Stimulated activated CD8-positive, alpha-beta memory T cell treated with anti-CD3 and anti-CD28 coated beads, Interleukin-7, amount 100 ng/mL, for 1 hour (primary cell): ENCODE data around the gene KRT13.

Experiments
- DNase-seq, 2 donors: peaks; one replicate each; pipeline ENCODE4 v3.0.0-alpha.2; 2020; ENCODE audit warnings: low read depth in 2 of 2

Gene KRT13

DNA sequence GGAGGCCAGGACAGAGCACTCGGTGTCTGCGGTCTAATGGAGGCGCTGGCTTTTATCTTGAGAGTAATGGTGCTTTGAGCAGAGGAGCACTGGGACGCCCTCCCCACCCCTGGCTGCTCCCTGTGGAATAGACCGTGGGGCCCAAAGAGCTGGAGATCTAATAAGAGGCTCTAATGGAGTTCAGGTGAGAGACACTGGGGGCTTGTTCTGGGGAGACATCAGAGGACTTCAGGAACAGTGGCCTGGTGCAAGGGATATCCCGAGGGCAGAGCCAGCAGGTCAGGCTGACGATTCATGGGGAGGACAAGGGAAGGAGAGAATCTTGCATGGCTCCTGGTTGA lies 32.2 kb upstream of the KRT13 start:
- no peak for DNase-seq

DNA sequence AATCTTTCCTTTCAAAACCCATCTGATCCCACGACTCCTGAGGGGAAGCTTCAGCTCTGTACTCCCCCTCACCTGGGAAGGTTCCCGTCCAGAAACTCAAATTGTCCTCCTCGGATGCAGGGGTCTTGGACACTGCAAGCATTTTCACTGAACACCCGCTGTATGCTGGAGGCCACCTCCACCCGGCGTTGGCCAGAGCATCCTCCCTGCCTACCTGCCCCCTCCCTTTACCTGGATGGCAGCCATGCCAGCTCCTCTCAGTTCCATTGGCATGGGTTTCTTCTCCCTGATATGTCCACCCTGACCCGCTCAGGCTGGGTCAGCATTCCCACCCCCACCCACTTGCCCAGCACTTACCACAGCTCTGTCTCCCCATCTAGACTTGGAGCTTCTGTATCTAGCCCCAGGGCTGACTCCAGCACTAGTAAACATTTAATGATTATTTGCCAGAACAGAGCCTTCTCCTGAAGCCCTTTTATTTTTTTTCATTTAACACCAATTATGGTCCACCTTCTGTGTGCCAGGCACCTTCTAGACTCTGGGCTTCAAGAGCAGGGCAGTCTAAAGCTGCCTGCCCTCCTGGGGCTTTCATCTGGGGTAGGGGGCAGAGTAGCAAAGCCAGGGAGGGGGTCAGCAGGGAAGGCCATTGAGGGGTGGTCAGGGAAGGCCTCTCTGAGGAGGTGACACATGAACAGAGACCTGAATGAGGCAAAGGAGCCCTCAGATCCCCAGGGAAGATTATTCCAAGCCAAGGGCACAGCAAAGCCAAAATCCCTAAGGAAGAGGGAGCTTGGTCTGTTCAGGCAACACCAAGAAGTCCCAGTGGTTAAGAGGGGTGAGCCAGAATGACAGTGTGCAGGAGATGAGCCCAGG lies 31.6 kb upstream of the KRT13 start:
- DNase-seq: no peak

DNA sequence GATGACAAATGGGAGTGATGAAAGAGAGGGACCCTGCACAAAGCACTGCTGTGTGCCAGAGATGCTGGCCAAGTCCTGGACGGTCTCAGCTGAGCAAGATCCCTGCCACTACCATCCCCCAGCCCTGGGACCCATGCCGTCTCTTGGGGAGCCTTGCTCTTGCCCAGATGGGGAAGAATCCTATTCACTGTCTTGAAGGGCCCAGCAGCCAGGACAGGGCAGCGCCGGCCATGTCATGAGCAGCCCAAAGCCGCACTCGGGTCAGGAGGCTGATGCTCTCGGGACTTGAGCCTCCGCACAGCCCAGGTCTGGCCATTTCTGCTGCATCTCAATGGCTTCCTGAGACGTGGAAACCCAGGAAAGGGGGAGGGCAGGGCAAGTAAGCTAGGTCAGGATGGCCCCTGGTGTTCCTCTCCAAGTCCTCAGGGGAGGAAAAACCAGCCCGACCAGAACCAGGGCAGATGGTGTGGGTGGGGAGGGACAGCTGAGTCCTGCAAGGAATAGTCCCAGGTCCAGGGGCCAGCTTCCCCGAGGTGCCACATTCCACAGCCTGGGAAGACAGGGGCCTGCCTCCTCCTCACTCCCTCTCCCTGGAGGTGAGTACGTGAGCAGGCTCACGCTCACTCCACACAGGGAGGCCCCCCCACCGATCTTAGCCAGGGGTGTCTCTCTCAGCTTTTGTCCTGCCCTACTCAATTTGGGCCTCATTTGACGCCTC lies 30.5 kb upstream of the KRT13 start:
- DNase-seq: no peak

DNA sequence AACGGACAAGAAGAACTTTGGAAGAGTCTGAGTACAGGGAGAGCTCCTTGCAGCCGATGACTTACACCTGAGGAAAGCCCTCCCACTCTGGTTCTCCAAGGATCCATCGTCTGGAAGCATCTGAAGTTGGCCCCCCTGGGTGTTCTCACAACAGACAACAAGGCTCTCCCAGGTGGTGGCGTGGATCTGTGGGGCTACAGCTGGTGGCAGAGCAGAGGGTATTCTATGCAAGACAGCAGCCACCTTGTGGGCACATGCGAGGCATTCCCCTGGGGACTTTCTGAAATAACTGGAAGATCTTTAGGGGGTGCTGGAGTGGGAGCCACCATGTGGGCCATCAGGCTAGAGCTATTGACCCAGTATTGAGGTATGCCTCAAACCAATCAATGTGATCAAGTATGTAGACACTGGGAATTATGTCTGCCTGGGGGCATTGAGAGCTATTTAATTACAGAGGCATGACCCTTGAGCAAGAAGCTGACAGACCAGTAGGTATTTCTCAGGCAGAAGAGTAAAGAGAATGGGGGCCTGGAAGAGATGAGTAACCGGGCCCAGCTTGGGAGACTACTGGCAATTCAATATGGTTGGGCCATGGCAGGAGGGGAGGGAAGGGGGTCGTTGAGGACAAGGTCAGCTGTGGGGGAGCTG lies 29.6 kb upstream of the KRT13 start:
- DNase-seq: no peak

DNA sequence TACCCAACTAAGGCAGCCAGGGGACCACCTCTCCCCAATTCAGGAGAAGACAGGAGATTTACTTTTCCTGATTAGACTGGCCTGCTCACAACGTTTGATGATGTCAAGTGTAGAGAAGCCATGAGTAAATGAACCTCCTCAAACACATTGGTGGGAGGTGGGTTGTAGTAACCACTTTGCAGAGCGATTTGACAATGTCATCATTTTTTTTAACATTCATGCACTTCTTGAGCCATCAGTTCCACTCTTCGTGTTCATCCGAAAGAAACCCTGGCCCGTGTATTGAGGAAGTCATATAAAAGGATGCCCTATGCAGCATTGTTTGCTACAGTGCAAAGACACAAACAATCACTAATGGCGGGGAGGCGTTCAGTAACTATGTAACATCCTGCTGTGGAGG lies 28.2 kb upstream of the KRT13 start:
- DNase-seq: no peak

DNA sequence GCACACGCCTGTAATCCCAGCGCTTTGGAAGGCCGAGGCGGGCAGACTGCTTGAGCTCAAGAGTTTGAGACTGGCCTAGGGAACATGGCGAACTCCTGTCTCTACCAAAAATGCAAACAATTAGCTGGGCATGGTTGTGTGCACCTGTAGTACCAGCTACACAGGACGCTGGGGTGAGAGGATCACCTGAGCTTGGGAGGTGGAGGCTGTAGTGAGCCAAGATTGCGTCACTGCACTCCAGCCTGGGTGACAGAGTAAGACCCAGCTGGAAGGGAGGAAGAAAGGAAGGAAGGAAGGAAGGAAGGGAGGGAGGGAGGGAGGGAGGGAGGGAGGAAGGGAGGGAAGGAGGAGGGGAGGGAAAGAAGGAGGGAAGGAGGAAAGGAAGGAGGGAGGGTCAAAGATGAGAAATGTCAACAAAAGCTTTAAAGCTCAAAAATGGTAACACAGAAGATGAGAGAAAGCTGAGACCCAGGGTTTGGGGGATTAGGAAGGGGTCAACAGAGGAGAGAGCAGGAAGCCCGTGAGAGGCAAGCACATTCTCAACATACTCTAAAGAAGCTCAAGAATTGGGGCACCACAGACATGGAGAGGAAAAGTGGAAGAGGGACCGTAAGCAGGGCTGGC lies 27.6 kb upstream of the KRT13 start:
- DNase-seq: no peak

DNA sequence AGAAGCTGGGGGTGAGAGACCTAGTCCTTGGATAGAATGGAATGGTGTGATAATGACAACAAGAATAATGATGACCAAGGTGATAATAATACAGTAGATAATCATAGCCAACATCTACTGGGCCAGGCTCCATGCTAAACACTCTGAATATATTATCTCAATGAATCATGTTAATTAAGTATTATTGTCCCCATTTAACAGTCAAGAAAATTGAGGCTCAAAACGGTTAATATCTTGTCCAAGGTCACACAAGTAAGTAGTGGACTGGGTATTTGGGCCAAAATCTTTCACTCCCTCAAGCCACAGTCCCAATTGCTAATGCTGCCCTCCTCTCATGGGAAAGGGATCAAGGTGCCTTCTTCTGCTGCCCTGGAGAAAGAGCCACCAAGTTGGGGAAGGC lies 26.6 kb upstream of the KRT13 start:
- no peak for DNase-seq

DNA sequence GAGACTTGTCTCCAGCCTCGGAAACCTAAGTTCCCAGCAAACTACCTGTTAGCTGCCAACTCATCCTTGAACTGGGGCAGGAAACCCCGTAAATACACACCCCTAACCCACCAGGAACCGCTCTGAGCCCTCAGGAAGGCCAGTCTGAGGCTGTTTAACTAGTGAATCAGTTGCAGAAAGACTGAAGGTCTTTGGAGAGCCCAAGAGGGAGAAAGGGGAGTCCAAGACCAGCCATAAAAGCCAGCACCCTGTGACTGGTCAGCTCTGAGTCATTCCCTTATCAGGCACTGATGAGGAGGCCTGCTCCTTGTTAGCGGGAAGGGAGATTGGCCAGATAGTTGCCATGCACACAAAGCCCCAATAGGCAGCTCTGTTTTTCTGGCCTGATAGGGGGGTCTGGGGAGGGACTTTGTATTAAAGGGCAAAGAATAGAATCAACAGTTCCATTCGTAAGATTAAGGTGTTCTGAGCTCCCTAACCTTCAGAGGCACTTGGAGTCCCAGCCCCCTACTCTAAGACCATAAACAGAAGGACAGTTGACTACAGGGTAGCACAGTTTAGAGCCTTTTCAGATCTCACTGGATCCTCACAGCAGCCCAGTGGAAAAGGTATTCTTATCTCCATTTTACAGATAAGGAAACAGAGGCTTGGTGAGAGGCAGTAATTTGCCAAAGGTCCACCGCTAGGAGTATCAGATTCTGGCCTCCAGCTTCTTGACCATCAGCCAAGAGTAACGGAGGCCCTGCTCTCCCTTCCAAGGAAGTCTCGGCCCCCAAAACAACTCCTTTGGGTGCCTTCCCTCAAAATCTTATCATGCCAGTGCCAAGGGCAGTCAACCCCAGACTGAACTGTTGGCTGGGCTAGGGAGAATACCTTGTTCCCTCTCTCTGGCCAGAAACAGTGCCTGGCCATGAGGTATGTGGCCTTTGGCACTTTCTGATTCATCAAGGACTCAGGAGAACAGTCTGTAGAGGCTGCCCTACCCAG lies 24.9 kb upstream of the KRT13 start:
- DNase-seq: no peak

DNA sequence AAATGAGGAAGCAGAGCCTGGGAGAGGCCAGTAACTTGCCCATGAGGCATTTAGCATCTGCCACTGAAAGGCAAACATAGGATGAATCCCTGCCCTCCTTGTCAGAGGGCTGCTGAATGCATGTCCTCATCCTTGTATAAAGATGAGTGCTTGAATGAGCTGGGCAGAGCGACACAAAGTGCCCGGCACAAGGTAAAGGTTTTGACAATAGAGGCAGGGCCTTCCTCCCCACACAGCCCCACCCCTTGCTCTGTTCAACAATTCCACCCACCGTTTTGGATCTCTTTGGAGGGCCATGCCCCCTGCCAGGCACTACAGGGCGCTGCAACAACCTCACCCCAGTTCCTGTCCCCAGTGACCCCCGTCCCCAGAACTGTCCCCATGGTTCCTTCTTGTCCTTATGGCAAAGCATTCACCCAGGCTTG lies 24.1 kb upstream of the KRT13 start:
- DNase-seq: no peak

DNA sequence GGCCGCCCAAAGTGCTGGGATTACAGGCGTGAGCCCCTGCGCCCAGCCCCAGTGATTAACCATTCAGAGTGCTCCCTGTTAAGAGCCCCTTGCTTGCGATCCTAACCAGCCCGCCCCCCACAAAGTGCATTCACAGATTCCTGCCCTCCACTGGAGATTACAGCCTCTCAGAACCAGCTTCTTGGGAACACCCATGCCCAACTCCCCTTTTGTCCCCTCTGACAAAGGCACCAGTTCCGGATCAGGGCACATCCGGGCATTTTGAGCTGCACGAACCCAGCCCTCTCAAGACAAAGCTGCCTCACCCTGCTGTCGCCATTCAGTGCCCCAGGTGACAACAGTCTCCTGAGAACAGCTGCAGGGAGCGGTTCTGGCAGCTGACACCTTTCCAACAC lies 23.5 kb upstream of the KRT13 start:
- DNase-seq: no peak

DNA sequence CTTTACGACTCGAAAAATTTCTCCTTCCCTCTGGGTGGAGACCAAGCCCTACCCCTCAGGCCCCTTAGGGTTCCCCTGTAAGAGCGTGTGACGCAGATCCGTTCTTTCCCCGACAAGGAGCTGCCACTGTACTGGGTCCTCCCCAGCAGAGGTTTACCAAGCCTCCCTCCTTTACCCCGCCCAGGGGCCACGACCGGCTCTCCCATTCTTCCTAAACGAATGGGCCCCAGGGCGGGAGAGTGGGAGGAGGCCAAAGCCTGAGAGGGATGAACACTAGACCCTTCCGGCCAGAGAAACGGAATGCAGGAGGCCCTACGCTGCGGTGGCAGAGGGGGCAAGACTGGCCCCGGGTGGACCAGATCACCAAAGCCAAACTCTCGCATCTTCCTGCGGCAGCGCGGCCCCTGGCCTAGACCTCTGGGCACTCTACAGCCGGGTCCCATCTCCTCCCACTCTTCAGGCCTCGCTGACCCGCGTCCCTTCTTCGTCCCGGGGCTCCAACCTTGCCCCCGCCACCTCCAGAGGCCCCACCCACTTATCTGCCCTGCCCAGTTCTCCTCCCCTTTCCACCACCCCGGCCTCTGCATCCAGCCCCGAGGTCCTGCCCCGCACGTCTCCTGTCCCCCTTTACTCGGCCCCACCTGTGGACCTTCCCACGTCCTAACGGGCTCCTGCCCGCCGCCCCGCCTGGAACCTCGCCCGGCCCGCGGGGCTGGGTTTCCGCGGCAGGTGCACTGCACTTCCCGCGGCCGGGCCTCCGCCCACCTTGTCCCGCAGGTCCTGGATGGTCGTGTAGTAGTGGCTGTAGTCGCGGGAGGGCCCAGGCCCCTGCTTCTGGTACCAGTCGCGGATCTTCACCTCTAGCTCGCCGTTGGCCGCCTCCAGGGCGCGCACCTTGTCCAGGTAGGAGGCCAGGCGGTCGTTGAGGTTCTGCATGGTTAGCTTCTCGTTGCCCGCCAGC lies 21.9 kb upstream of the KRT13 start:
- no peak for DNase-seq

DNA sequence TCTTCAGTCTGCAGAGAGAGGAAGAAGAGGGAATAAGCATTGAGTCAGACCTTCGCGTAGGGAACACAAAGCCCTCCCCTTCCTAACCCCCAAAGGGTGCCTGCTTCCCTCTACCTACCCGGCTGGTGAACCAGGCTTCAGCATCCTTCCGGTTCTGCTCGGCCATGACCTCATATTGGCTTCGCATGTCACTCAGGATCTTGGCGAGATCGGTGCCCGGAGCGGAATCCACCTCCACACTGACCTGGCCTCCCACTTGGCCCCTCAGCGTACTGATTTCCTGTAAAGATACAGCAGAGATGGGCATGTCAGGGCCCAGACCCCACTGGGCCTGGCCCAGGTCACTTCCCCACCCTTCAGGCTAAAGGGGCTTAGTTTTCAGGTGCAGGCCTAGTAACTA lies 18.8 kb upstream of the KRT13 start:
- DNase-seq: no peak

DNA sequence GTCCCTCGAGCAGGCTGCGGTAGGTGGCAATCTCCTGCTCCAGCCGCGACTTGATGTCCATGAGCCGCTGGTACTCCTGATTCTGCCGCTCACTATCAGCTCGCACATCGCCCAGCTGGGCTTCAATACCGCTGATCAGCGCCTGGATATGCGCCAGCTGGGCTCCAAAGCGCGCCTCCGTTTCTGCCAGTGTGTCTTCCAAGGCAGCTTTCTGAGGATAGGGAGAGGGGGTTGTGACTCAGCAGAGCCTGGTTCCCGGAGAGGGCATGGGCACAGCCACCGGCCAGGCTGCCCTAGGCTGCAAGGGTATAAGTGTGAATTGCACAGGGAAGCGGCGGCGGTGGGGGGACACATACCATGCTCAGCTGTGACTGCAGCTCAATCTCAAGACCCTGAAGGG lies 18.4 kb upstream of the KRT13 start:
- DNase-seq: no peak

DNA sequence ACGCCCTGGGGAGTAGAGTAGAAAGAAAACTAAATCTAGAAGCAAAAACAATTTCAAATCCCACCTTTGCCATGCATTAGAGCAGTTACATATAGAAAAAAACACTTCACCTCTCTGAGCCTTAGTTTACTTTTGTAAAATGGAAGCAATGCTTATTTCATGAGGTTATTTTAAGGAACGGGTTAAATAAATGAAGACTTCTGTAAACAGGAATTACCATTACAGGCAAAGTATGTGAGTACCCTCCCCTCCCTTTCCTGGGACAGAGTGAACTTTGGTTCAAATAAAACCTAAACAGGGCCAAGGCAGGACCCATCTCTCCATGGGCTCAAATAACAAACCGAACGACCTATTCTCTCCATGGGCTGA lies 17.8 kb upstream of the KRT13 start:
- DNase-seq: no peak

DNA sequence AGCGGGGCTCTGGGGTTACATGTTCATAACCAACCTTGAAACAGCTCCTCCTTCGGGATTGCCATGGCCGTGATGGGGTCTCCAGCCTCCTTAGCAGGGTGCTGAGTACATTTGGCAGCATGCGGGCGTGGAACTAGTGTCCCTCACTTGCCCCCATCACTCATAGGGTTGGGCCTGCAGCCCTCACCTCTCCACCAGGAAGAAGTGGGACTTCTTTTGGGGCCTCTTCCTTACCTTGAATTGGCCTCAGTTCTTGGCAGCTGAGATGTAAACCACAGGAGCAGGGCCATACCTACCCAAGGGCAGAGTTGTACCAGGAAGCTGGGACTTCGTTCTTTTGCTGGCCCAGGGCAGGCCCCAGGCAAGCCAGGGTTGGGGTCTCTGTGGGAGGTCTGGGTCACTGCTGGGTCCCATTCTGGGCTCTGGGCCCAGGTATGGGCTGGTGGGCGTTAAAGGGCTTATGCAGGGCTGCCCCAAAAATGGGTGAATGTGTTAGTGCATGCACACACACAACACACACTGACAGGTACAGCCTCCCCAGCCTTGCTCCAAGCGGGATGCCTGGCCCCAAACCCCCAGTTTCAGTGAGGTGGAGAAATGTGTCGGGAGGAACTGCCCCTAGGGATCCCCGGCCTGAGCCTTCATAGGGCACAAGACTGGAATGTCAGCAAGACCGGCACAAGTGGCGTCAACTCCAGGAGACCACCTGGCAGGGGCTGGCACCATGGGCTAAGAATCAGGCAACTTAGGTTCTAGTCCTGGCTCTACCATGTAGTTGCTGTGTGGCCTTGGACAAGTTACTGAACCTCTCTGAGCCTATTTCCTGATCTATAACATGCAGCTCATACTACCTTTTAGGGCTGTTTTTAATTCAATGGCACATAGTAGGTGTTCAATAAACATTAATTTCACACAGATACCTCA lies 17.2 kb upstream of the KRT13 start:
- no peak for DNase-seq

DNA sequence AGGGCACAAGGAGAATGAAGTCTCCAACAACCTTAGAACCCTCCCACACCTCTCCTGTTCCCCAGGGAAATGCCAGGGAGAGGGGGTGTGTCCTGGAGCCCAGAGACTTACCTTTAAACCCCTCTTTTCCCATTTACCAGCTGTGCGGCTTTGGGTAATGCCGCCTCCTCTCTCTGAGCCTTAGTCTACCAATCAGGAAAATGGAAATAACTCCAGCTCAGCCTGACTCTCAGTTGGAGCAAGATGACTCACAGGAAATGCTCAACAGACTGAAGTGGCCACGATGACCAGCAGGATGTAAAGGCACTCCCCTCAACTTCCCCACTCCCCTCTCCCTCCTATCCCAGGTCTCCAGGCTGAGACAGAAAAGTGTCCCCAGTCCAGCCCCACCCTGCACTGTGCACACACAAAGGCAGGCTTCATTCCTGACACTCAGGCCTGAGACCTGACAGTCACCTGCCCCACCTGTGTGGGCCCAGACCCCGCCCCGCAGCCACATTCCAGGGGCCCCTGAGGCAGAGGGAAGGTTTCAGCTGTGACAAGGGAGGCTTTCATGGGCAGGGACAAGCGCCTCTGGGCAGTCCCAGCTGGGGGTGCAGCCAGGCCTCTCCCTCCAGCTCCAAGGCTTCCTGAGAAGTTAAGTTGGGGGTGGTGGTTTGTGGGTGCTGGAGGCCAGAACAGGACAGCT lies 16.3 kb upstream of the KRT13 start:
- DNase-seq: no peak

DNA sequence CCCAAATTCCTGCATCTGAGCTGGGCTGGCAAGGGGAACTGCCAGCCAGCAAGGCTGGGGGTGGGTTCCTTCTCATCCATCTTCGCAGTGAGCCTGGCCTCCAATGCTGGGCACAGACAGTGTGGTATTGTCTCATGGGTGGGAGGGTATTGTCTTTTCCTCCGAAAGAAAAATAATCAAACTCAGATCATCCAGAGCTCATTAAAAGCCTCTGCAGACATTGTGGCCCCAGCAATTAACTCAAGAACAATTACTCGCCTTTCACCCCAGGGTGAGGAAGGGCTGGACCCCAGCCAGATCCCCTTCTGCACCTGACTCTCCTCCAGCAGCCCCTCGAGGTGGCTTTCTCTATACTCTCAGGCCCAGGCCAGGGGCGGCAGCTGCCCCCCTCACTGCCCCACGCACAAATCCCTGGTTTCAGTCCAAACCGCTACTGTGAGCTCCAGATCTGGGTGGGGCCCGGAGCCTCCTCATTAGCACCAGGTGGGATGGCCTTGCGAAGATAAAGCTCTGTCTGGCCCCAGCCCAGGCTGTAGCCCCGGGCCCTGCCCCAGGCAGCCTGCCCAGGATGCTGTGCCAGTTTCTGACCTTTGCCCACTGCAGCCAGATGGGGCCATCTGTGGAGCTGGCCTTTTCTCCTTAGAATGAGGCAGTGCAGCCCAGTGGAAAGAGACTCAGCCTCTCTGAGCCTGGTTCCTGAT lies 15.6 kb upstream of the KRT13 start:
- DNase-seq: no peak
